Measurements from ENCODE around the gene TC2N.

The TC2N gene

GRCh38 chr14:91891721-91892220 lies 24.4 kb upstream of the TC2N start:
- TF ChIP-seq ISL1 (CRISPR knock-in tag; IDR thresholded peaks at IDR 0.05) (no peak), CSDC2 (CRISPR knock-in tag; IDR thresholded peaks at IDR 0.05) (no peak), ZNF70 (CRISPR knock-in tag; IDR thresholded peaks at IDR 0.05) (no peak)
- no peak for ATAC-seq

GRCh38 chr14:91891101-91891500 lies 23.8 kb upstream of the TC2N start:
- ATAC-seq, result no peak
- TF ChIP-seq ZFP30 (CRISPR knock-in tag; IDR thresholded peaks at IDR 0.05) (no peak), BACH2 (CRISPR knock-in tag; IDR thresholded peaks at IDR 0.05; ENCODE audit: borderline replicate concordance) (no peak), TCF4 (CRISPR knock-in tag; IDR thresholded peaks at IDR 0.05; ENCODE audit: borderline replicate concordance) (no peak), CREB5 (CRISPR knock-in tag; IDR thresholded peaks at IDR 0.05; ENCODE audit: low read depth) (no peak), OSR1 (CRISPR knock-in tag; IDR thresholded peaks at IDR 0.05) (no peak), ZNF8 (CRISPR knock-in tag; IDR thresholded peaks at IDR 0.05) (no peak), RARB (CRISPR knock-in tag; IDR thresholded peaks at IDR 0.05) (no peak), CSDC2 (CRISPR knock-in tag; IDR thresholded peaks at IDR 0.05) (no peak), ESRRG (CRISPR knock-in tag; IDR thresholded peaks at IDR 0.05) (no peak), TOX (CRISPR knock-in tag; IDR thresholded peaks at IDR 0.05; ENCODE audit: borderline replicate concordance) (no peak), TSHZ2 (CRISPR knock-in tag; IDR thresholded peaks at IDR 0.05) (no peak), ZNF565 (CRISPR knock-in tag; conservative IDR thresholded peaks at IDR 0.05; ENCODE audit: low read depth) (no peak)
- TF ChIP-seq, protein P1, sequence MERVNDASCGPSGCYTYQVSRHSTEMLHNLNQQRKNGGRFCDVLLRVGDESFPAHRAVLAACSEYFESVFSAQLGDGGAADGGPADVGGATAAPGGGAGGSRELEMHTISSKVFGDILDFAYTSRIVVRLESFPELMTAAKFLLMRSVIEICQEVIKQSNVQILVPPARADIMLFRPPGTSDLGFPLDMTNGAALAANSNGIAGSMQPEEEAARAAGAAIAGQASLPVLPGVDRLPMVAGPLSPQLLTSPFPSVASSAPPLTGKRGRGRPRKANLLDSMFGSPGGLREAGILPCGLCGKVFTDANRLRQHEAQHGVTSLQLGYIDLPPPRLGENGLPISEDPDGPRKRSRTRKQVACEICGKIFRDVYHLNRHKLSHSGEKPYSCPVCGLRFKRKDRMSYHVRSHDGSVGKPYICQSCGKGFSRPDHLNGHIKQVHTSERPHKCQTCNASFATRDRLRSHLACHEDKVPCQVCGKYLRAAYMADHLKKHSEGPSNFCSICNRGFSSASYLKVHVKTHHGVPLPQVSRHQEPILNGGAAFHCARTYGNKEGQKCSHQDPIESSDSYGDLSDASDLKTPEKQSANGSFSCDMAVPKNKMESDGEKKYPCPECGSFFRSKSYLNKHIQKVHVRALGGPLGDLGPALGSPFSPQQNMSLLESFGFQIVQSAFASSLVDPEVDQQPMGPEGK (CRISPR knock-in tag; IDR thresholded peaks at IDR 0.05; ENCODE audit: borderline replicate concordance), result no peak
- TF ChIP-seq, protein P2, sequence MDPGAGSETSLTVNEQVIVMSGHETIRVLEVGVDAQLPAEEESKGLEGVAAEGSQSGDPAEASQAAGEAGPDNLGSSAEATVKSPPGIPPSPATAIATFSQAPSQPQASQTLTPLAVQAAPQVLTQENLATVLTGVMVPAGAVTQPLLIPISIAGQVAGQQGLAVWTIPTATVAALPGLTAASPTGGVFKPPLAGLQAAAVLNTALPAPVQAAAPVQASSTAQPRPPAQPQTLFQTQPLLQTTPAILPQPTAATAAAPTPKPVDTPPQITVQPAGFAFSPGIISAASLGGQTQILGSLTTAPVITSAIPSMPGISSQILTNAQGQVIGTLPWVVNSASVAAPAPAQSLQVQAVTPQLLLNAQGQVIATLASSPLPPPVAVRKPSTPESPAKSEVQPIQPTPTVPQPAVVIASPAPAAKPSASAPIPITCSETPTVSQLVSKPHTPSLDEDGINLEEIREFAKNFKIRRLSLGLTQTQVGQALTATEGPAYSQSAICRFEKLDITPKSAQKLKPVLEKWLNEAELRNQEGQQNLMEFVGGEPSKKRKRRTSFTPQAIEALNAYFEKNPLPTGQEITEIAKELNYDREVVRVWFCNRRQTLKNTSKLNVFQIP (CRISPR knock-in tag; IDR thresholded peaks at IDR 0.05; ENCODE audit: borderline replicate concordance, low read depth), result no peak
- TF ChIP-seq, protein P3, sequence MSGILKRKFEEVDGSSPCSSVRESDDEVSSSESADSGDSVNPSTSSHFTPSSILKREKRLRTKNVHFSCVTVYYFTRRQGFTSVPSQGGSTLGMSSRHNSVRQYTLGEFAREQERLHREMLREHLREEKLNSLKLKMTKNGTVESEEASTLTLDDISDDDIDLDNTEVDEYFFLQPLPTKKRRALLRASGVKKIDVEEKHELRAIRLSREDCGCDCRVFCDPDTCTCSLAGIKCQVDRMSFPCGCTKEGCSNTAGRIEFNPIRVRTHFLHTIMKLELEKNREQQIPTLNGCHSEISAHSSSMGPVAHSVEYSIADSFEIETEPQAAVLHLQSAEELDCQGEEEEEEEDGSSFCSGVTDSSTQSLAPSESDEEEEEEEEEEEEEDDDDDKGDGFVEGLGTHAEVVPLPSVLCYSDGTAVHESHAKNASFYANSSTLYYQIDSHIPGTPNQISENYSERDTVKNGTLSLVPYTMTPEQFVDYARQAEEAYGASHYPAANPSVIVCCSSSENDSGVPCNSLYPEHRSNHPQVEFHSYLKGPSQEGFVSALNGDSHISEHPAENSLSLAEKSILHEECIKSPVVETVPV (CRISPR knock-in tag; IDR thresholded peaks at IDR 0.05), result no peak

DNA sequence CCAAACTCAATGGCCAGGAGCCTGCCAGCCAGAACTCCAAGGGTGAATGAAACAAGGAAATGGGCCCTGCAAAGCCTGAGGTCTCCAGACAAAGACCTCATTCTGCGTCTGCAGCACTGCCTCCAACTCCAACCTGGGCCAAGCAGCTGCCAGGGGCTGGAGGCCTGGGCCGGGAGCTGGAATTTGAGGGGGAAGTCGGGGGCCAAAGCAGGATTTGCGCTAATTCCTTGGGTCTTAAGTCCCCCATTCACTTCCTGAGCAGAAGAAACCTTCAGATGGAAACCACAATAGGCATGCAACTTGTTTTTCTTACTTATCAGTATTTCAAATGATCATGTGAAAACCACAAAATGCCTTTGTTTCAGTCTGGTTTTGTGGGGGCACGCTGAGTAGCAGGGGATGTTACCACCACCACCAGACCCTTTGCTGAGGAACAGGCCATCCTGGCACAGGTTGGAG lies 23.0 kb upstream of the TC2N start:
- no peak for ATAC-seq
- TF ChIP-seq, protein P1 (CRISPR knock-in tag; IDR thresholded peaks at IDR 0.05; ENCODE audit: borderline replicate concordance), result no peak
- TF ChIP-seq BACH2 (CRISPR knock-in tag; IDR thresholded peaks at IDR 0.05; ENCODE audit: borderline replicate concordance) (no peak), CSDC2 (CRISPR knock-in tag; IDR thresholded peaks at IDR 0.05) (no peak), ZFP30 (CRISPR knock-in tag; IDR thresholded peaks at IDR 0.05) (no peak), ZC3H10 (CRISPR knock-in tag; IDR thresholded peaks at IDR 0.05) (no peak), TSHZ2 (CRISPR knock-in tag; IDR thresholded peaks at IDR 0.05) (no peak), RARB (CRISPR knock-in tag; IDR thresholded peaks at IDR 0.05) (no peak), TOX (CRISPR knock-in tag; IDR thresholded peaks at IDR 0.05; ENCODE audit: borderline replicate concordance) (no peak), CREB5 (CRISPR knock-in tag; IDR thresholded peaks at IDR 0.05; ENCODE audit: low read depth) (no peak), GLIS3 (CRISPR knock-in tag; IDR thresholded peaks at IDR 0.05) (no peak)
- TF ChIP-seq, protein P2 (CRISPR knock-in tag; IDR thresholded peaks at IDR 0.05; ENCODE audit: borderline replicate concordance, low read depth), result no peak

Measured in SK-N-SH treated with all-trans-retinoic acid at 6 μM for 48 hours (cell line).